Activated gamma-delta T cell (primary cell): ENCODE data around the gene SLC22A24.
"Not testable (repeated sequence)": the region's sequence is repeated elsewhere in the genome, so short reads cannot be mapped to it uniquely, and the experiment has no call there.

ENCODE experiments used
- DNase-seq: peaks from one replicate; lab custom pipeline; 2025; lab: John Stamatoyannopoulos, UW
- total RNA-seq, 2 donors: gene quantifications; one replicate each; lab custom pipeline; 2026; lab: John Stamatoyannopoulos, UW

Gene SLC22A24, protein sequence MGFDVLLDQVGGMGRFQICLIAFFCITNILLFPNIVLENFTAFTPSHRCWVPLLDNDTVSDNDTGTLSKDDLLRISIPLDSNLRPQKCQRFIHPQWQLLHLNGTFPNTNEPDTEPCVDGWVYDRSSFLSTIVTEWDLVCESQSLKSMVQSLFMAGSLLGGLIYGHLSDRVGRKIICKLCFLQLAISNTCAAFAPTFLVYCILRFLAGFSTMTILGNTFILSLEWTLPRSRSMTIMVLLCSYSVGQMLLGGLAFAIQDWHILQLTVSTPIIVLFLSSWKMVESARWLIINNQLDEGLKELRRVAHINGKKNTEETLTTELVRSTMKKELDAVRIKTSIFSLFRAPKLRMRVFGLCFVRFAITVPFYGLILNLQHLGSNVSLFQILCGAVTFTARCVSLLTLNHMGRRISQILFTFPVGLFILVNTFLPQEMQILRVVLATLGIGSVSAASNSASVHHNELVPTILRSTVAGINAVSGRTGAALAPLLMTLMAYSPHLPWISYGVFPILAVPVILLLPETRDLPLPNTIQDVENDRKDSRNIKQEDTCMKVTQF
- 0 reads per million in 2 donors for total RNA-seq

DNA sequence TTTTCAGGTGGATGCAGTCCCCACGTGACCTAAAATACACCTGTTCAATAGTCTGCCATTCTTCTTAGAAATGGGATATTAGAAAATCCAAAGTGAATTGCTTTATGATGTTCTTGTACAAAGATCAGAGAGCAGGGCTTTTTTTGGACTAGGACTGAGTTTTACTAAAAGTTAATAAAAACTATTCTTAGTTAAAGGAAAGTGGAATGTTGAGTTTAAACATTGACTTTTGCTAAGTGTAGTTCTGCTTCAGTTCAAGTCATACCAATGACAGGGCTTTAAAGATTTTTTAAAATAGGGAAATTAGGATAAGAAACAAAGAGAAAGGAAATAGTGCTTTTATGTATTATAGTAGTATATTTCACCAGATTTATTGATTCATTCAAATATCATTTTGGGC, at the start of gene SLC22A24:
Gene SLC22A24 (minus strand): TSS at position 101 of the 400 bp plus-strand sequence. CDS start 442 bp downstream, outside the sequence.
- DNase-seq: no peak

DNA sequence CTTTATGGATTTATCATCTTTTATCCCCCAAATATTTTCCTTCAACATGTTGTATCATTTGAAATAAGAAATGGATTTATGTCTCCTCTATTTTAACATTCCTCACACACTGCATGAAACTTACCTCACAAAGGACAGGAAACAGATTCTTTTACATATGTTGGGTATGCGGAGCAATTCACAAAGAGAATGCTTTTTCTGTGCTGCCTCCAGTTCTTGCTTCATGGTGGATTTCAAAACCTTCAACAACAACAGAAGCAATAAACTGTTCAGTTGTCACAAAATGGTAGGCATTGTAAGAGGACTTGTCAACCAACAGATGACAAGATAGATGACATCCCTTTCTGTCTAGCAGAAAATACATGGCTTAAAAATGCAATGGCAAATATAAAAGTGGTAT, 36.5 kb upstream of the SLC22A24 start:
- no peak for DNase-seq

DNA sequence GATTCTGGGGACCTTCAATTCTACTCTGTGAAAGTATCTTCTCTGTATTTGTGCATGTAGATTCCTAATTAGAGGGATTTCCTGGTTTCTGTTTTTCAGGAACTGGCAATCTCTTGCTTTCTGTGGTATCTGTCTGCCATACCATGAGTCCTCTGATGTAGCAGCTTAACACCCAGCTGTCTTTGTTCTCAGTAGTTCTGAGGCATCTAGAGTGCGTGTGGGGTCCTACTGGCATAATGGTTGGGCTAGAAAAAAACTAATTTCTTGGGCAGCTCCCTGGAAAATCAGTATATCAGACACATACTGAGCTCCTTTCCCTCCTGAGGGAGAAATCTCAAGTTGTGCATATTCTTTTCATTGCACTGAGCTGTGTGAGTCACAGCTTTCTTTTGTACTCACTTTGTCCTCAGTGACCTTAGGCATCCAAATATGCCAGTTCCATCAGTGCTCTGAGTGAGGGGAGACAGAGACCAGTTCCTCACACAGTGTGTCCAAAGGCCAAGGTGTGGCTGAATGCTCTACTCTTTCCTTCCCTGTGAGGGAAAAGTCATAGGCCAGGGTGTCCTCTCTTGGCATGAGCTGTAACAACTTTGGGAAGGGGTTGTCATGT, 35.5 kb upstream of the SLC22A24 start:
- no peak for DNase-seq

DNA sequence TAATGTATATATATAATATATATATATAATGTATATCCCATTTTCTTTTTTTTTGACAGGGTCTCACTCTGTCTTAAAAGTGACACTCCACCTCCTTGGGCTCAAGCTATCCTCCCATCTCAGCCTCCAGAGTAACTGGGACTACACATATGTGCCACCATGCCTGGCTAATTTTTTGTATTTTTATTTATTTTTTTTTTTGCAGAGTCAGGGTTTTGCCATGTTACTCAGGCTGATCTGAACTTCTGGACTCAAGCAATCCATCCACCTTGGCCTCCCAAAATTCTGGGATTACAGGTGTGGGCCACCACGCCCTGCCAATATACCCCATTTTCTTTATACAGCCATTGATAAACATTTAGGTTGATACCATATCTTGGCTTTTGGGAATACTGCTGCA, 33.9 kb upstream of the SLC22A24 start:
- DNase-seq: no peak

DNA sequence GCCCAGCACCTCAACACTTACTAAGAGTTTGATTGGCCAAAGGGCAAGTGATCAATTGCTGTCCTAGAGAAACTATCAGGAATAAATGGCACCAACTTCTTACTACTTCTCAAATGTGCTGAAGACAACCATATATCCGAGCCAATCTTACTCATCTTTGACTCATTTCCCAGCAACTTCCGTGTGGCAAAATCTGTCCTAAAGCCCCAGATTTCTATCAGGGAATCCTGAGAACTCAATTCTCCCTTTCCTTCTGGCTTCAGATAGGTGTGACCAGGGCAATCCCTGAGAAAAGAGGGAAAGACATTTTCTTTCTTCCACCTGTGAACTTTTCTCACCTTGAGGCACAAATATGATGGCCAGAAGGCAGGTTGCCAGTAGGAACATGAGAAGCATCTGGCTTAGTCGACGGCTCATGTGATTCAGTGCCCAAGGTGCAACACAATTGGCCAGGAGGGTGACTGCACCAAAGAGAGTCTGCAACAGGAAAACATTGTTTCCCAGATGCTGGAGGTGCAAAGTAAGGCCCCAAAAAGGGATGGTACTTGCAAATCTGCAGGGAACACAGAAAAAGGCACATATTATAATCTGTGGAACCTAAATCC, 21.8 kb upstream of the SLC22A24 start:
- DNase-seq: no peak

DNA sequence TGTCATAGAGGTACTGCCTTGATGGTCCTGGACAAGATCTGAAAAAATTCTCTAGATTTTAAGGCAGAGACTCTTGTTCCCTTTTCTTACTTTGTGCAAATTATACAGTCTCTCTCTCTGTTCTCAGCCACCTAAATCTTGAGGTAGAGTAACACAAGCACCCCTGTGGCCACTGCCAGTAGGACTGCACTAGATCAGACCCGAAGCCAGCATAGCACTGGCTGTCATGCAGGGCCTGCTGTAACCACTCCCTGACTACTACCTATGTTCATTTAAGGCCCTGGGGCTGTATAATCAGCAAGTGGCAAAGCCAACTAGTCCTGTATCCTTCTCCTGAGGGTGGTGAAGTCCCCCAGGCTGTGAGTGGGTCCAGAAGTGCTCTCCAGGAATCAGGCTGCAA, 11.8 kb upstream of the SLC22A24 start:
- no peak for DNase-seq

DNA sequence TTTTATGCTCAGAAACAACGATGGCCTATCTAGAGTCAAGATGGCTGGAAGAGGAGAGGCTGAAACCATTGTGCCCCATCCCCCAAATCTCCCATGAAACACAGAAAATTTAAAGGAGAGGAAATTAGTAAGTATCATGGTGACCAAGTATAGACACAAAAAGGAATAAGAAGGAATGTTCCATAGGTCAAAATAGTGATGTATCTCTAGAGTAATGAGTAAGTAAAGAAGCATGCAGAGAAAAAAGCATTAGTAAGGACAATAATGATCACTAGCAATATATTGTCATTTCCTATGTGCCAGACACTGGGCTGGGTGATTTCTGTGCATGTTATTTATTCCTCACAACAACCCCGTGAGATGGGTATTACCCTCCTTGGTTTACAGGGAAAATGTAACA, 2.6 kb upstream of the SLC22A24 start:
- no peak for DNase-seq

DNA sequence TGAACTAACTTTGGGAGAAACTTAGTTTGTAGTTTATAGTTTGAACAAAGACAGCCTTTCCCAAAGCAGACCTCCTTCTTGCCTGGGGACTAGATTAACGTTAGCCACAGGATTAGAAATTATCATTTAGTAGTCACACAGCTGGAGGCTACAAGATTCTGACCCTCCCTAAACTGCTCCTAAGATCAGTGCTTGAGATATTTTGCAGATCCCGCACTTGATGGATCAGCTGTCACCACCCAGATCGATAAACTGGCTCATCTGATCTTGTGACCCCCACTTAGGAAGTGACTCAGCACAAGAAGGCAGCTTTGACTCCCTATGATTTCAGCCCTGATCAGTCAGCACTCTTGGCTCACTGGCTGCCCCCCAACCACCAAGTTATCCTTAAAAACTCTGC, 1.6 kb downstream of the SLC22A24 start:
- no peak for DNase-seq

DNA sequence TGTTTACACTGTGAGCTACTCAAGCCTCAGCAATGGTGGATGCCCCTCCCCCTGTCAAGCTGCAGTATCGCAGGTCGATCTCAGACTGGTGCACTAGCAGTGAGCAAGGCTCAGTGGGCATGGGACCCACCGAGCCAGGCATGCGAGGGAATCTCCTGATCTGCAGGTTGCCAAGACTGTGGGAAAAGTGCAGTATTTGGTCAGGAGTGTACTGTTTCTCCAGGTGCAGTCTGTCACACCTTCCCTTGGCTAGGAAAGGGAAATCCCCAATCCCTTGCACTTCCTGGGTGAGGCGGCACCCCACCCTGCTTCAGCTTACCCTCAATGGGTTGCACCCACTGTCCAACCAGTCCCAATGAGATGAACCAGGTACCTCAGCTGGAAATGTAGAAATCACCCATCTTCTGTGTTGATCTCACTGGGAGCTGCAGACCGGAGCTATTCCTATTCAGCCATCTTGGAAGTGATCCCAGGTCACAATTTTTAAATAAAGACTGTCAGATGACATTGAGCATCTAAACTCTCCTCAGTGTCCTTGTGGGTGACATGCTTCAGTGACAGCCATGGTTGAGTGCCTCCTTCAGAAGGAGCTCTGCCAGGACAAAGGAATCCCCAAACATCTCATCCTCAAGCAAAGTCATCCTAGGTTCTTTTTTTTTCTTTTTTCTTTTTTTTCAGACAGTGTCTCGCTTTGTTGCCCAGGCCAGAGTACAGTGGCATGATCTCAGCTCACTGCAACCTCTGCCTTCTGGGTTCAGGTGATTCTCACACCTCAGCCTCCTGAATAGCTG, 10.8 kb downstream of the SLC22A24 start:
- no peak for DNase-seq

DNA sequence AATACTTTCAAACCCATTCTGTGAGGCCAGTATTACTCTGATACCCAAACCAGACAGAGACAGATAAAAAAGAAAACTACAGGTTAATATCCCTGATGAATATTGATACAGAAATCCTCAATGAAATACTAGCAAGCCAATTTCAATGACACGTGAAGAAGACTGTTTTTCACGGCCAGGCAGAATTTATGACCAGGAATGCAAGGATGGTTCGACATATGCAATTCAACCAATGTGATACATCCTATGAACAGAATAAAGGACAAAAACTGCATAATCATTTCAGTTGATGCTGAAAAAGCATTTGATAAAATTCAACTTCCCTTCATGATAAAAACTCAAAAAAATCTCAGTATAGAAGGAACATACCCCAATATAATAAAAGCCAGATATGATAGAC, 44.5 kb downstream of the SLC22A24 start:
- DNase-seq: no peak

DNA sequence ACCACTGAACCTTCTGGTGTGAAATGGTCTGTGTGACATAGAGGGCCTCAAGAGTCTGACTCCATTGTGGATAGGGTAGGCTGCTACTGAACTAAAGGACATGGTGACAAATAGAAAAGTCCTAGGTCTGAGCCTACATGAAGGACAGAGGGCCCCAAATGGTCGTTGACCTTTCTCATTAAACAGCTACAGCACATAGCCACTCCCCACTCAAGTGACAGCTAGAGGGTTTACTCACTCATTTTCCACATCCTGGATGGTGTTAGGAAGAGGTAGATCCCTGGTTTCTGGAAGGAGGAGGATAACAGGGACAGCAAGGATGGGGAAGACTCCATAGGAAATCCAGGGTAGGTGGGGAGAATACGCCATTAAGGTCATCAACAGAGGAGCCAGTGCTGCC, 63.3 kb downstream of the SLC22A24 start:
- DNase-seq: no peak

DNA sequence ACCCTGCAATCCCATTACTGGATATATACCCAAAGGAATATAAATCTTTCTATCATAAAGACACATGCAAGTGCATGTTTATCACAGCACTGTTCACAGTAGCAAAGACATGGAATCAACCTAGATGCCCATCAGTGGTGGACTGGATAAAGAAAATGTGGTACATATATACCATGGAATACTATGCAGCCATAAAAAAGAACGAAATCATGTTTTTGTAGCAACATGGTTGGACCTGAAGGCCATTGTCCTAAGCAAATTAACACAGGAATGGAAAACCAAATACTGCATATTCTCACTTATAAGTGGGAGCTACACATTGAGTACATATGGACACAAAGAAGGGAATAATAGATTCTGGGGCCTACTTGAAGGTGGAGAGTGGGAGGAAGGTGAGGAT, 97.8 kb downstream of the SLC22A24 start:
- not testable (repeated sequence) for DNase-seq

DNA sequence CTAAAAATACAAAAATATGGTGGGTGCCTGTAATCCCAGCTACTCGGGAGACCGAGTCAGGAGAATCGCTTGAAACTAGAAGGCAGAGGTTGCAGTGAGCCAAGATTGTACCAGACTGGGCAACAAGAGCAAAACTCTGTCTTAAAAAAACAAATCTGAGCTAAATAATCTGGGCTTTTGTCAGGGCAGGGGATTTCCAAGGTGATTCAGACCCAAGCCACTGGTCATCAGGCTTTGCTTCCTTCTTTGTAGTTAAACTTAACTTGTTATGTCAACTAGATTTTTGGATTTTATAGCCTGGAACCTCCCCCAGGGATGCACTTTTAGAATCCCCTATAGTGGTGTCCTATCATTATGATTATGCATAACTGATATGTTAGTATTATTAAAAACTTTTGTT, 101.4 kb downstream of the SLC22A24 start:
- no peak for DNase-seq

DNA sequence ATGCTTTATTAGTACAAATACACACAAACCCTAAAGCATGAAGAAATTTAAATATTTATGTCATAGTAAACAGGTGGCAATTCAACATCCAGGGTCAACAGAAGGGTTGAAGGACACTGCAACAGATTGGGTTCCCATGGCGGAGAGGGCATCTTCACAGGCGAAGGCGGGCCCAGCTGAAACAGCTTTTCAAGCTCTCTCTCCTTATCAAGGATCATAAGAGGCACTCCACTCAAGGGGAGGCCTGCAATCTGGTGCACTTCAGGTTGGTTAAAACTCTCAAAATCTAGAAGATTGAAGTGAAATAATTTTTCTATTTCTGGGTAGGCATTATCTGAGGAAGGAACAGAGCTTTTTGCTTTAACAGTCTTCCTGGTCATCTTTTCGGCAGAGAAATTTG, 111.6 kb downstream of the SLC22A24 start:
- no peak for DNase-seq
